IMR-90 (cell line): ENCODE results near the gene ADCY1. TPM values are rescaled to one million over a fixed set of nuclear protein-coding genes. Genes with fewer than 3 reads are reported as not detected.

Source experiments
- ATAC-seq: fragments of 200-7000 bp; cut with Tn5 transposase; 2 replicates; pipeline ENCODE4 v1.9.1; 2020; ENCODE audit warnings: low read depth, mild to moderate bottlenecking, moderate library complexity
- BruUV-seq: library from RNA; stranded (reverse); fragments of 400-500 nt; replicated peaks from 2 replicates; lab custom pipeline; 2021; lab: Mats Ljungman, UMichigan
- CTCF ChIA-PET: fragments of 300-600 bp; formaldehyde crosslinking; extraction: SDS; loops from one replicate; lab custom pipeline; 2021; ENCODE audit warnings: antibody characterized with exemption; lab: Yijun Ruan, JAX
- POLR2A ChIA-PET: fragments of 300-600 bp; sonication (Branson Sonifier 250); formaldehyde crosslinking; loops from one replicate; lab custom pipeline; 2022; ENCODE audit warnings: antibody characterized with exemption; ENCODE audit not compliant: unreplicated experiment; lab: Charles Lee
- DNase-seq: peaks from one replicate; pipeline ENCODE4 v3.0.0; 2013
- H2AFZ ChIP-seq: replicated peaks from 2 replicates; pipeline ENCODE3; 2013; ENCODE audit warnings: low read length, mild to moderate bottlenecking; ENCODE audit not compliant: poor library complexity
- H2AK5ac ChIP-seq: 2 replicates; pipeline ENCODE4 v1.6.1; 2013; ENCODE audit warnings: low read depth, low read length, inconsistent platforms
- H2AK9ac ChIP-seq: replicated peaks from 2 replicates; pipeline ENCODE3; 2013; ENCODE audit warnings: mild to moderate bottlenecking, low read depth, low read length, moderate library complexity; ENCODE audit not compliant: poor library complexity
- H2BK120ac ChIP-seq: 2 replicates; pipeline ENCODE4 v1.6.1; 2013; ENCODE audit warnings: low read depth, low read length, inconsistent platforms
- H2BK15ac ChIP-seq: 3 replicates; pipeline ENCODE4 v1.6.1; 2013; ENCODE audit warnings: low read depth, low read length, inconsistent platforms
- H2BK20ac ChIP-seq: 2 replicates; pipeline ENCODE4 v1.6.1; 2013; ENCODE audit warnings: low read depth, mild to moderate bottlenecking, inconsistent platforms, low read length, moderate library complexity
- H2BK5ac ChIP-seq: 2 replicates; pipeline ENCODE4 v1.6.1; 2013; ENCODE audit warnings: mild to moderate bottlenecking, low read depth, low read length, inconsistent platforms; ENCODE audit not compliant: poor library complexity, severe bottlenecking
- H3K14ac ChIP-seq: replicated peaks from 2 replicates; pipeline ENCODE4 v1.6.1; 2013; ENCODE audit warnings: low read depth, low read length, inconsistent platforms
- H3K18ac ChIP-seq: 2 replicates; pipeline ENCODE4 v1.6.1; 2013; ENCODE audit warnings: low read depth, low read length, control low read depth
- H3K23ac ChIP-seq: 2 replicates; pipeline ENCODE4 v1.6.1; 2013; ENCODE audit warnings: low read depth, low read length, inconsistent platforms
- H3K27ac ChIP-seq: 2 replicates; pipeline ENCODE4 v1.5.1; 2013; ENCODE audit warnings: mild to moderate bottlenecking, control low read depth, low read length; ENCODE audit not compliant: insufficient read depth
- H3K27me3 ChIP-seq: 2 replicates; pipeline ENCODE4 v1.6.1; 2013; ENCODE audit warnings: low read length; ENCODE audit not compliant: control insufficient read depth, insufficient read depth
- H3K36me3 ChIP-seq: 2 replicates; pipeline ENCODE4 v1.6.1; 2013; ENCODE audit warnings: low read length, mixed read lengths; ENCODE audit not compliant: control insufficient read depth, insufficient read depth
- H3K4ac ChIP-seq: 2 replicates; pipeline ENCODE4 v1.6.1; 2013; ENCODE audit warnings: low read depth, low read length, inconsistent platforms
- H3K4me1 ChIP-seq: 2 replicates; pipeline ENCODE4 v1.6.1; 2013; ENCODE audit warnings: low read length, mixed read lengths; ENCODE audit not compliant: control insufficient read depth, insufficient read depth
- H3K4me2 ChIP-seq: 2 replicates; pipeline ENCODE4 v1.6.1; 2013; ENCODE audit warnings: low read depth, mild to moderate bottlenecking, control low read depth, low read length, moderate library complexity
- H3K4me3 ChIP-seq: 2 replicates; pipeline ENCODE4 v1.5.1; 2013; ENCODE audit warnings: low read depth, mild to moderate bottlenecking, control low read depth, low read length, moderate library complexity; ENCODE audit not compliant: insufficient read depth
- H3K56ac ChIP-seq: 2 replicates; pipeline ENCODE4 v1.6.1; 2013; ENCODE audit warnings: low read length, inconsistent platforms; ENCODE audit not compliant: insufficient read depth; ENCODE audit errors: extremely low read depth
- H3K79me1 ChIP-seq, 2 experiments: 2 replicates each; pipeline ENCODE4 v1.6.1; 2013; ENCODE audit warnings: low read length in 2 of 2, inconsistent platforms in 1 of 2, low read depth in 1 of 2
- H3K9ac ChIP-seq: 2 replicates; pipeline ENCODE4 v1.6.1; 2013; ENCODE audit warnings: low read depth, low read length, control low read depth
- H3K9me1 ChIP-seq: 2 replicates; pipeline ENCODE4 v1.6.1; 2013; ENCODE audit warnings: low read length, inconsistent platforms; ENCODE audit not compliant: insufficient read depth
- H3K9me3 ChIP-seq: 2 replicates; pipeline ENCODE4 v1.6.1; 2013; ENCODE audit warnings: low read length; ENCODE audit not compliant: control insufficient read depth, insufficient read depth
- H4K20me1 ChIP-seq: 2 replicates; pipeline ENCODE4 v1.6.1; 2013; ENCODE audit warnings: low read length, inconsistent platforms; ENCODE audit not compliant: insufficient read depth
- H4K5ac ChIP-seq: 2 replicates; pipeline ENCODE4 v1.6.1; 2013; ENCODE audit warnings: mild to moderate bottlenecking, low read depth, low read length, control low read depth
- H4K8ac ChIP-seq, 2 experiments: 2 replicates each; pipeline ENCODE4 v1.6.1; 2013; ENCODE audit warnings: low read depth in 2 of 2, low read length in 2 of 2, control low read depth in 1 of 2, inconsistent platforms in 1 of 2
- H4K91ac ChIP-seq: 2 replicates; pipeline ENCODE4 v1.6.1; 2013; ENCODE audit warnings: low read depth, low read length, inconsistent platforms; ENCODE audit not compliant: insufficient read depth
- BHLHE40 ChIP-seq: fragments of 150-350 bp; IDR thresholded peaks from 2 replicates; pipeline ENCODE4 v1.6.1; 2016; ENCODE audit warnings: mild to moderate bottlenecking, low read depth, low read length
- CEBPB ChIP-seq: IDR thresholded peaks from 2 replicates; pipeline ENCODE4 v1.6.1; 2012; ENCODE audit warnings: low read depth, low read length, improper control_type of control experiment
- CHD1 ChIP-seq: IDR thresholded peaks from 2 replicates; pipeline ENCODE4 v1.6.1; 2012; ENCODE audit warnings: low read depth, low read length, improper control_type of control experiment
- CTCF ChIP-seq: conservative IDR thresholded peaks from 2 replicates; pipeline ENCODE4 v1.5.1; 2012; ENCODE audit warnings: mild to moderate bottlenecking, low read depth, low read length, improper control_type of control experiment
- ELK1 ChIP-seq: fragments of 150-350 bp; IDR thresholded peaks from 2 replicates; pipeline ENCODE4 v1.6.1; 2016; ENCODE audit warnings: low read depth, mild to moderate bottlenecking, low read length, moderate library complexity, borderline replicate concordance
- FOS ChIP-seq: fragments of 150-350 bp; IDR thresholded peaks from 2 replicates; pipeline ENCODE4 v1.6.1; 2016; ENCODE audit warnings: low read depth, low read length
- MAFK ChIP-seq: IDR thresholded peaks from 2 replicates; pipeline ENCODE4 v1.6.1; 2012; ENCODE audit warnings: low read depth, low read length, improper control_type of control experiment
- MAZ ChIP-seq: IDR thresholded peaks from 2 replicates; pipeline ENCODE4 v1.6.1; 2012; ENCODE audit warnings: low read depth, mild to moderate bottlenecking, low read length, improper control_type of control experiment, moderate library complexity, borderline replicate concordance
- MXI1 ChIP-seq: IDR thresholded peaks from 2 replicates; pipeline ENCODE4 v1.6.1; 2012; ENCODE audit warnings: low read depth, mild to moderate bottlenecking, low read length, moderate library complexity, borderline replicate concordance
- NFE2L2 ChIP-seq: fragments of 150-350 bp; IDR thresholded peaks from 2 replicates; pipeline ENCODE4 v1.6.1; 2016; ENCODE audit warnings: low read depth, mild to moderate bottlenecking, low read length
- POLR2A ChIP-seq: IDR thresholded peaks from 2 replicates; pipeline ENCODE4 v1.6.1; 2012; ENCODE audit warnings: mild to moderate bottlenecking, low read depth, low read length
- RAD21 ChIP-seq: IDR thresholded peaks from 2 replicates; pipeline ENCODE4 v1.6.1; 2012; ENCODE audit warnings: low read length, improper control_type of control experiment
- RFX5 ChIP-seq: IDR thresholded peaks from 2 replicates; pipeline ENCODE4 v1.8.0; 2012; ENCODE audit warnings: low read depth, mild to moderate bottlenecking, low read length, moderate library complexity
- SMC3 ChIP-seq: fragments of 150-350 bp; IDR thresholded peaks from 2 replicates; pipeline ENCODE4 v1.6.1; 2016; ENCODE audit warnings: low read depth, mild to moderate bottlenecking, antibody characterized with exemption, low read length, moderate library complexity
- USF2 ChIP-seq: fragments of 150-350 bp; IDR thresholded peaks from 2 replicates; pipeline ENCODE4 v1.6.1; 2017; ENCODE audit warnings: mild to moderate bottlenecking, antibody characterized with exemption, low read length, low read depth
- WGBS, 2 experiments: methylation state at CpG; one replicate each; pipeline versions ENCODE4 v1.1.5 to v1.1.7; 2013; ENCODE audit warnings: missing lambda C conversion rate in 2 of 2; ENCODE audit not compliant: insufficient read length in 1 of 2; ENCODE audit errors: extremely low coverage in 2 of 2; 5-methylcytosine and 5-hydroxymethylcytosine counted together
- dilution Hi-C: fragments of 300-500 bp; cut with HindIII; formaldehyde crosslinking; loops from one replicate; pipeline ENCODE4 v1.14.3; 2018; ENCODE audit warnings: low sequenced_read_pairs; ENCODE audit not compliant: unreplicated experiment
- in situ Hi-C: fragments of 300-500 bp; cut with MboI; formaldehyde crosslinking; loops from 3 replicates; pipeline ENCODE4 v1.14.3; 2019; ENCODE audit warnings: low sequenced_read_pairs, inconsistent platforms, mixed read lengths
- intact Hi-C: fragments of 100-400 bp; cut with micrococcal nuclease; formaldehyde crosslinking; loops from 2 replicates; pipeline ENCODE4 v1.10.0; 2022
- polyA plus RNA-seq, 3 experiments: library from polyadenylated mRNA; depleted of rRNA; stranded (reverse); fragments of >200 nt; gene quantifications; 2 replicates each; pipeline ENCODE4 v1.2.3, GENCODE V29; 2012; ENCODE audit warnings: low replicate concordance in 1 of 3
- total RNA-seq: library from RNA; depleted of rRNA; stranded (reverse); fragments of >200 nt; gene quantifications from 2 replicates; pipeline ENCODE4 v1.2.3, GENCODE V29; 2012

ADCY1 gene
- total and polyA plus RNA-seq, 2 of the 4 experiments (the other 2 are of a cell fraction): 0.18 to 0.24 TPM

- Histone ChIP-seq H2BK120ac (no peak overlapping the region), H4K91ac (no peak overlapping the region), H2BK20ac (no peak overlapping the region), H4K20me1 (no peaks in the 10 kb centered on the region), H3K79me1 (no peaks in the 10 kb centered on the region), H3K36me3 (no peaks in the 10 kb centered on the region), H3K23ac (no peak overlapping the region), H2AK5ac (no peak overlapping the region), H3K9me3 (no peaks in the 10 kb centered on the region), H3K4me1 (no peaks in the 10 kb centered on the region; the same call in 1 of the 2 replicates), H3K4ac (no peak overlapping the region), H3K18ac (no peak overlapping the region), H3K14ac (no peak overlapping the region), H3K27me3 (peaks cover 6% of the 10 kb centered on the region), H3K4me2 (no peak overlapping the region), H3K9ac (no peak overlapping the region), H3K4me3 (no peak overlapping the region), H3K27ac (no peak overlapping the region), H2AFZ (no peak overlapping the region), H2BK15ac (no peak overlapping the region), H4K5ac (no peak overlapping the region), H3K9me1 (no peaks in the 10 kb centered on the region), H2BK5ac (no peak overlapping the region), H2AK9ac (no peak overlapping the region), H3K56ac (no peak overlapping the region), H4K8ac (no peak overlapping the region)
- dilution Hi-C loops: no loop called here
- no TSS peak for BruUV-seq
- POLR2A ChIA-PET: no interaction called here
- intact Hi-C loops: no loop called here
- CTCF ChIA-PET: interaction anchor here (1.0 kb wide), 1 partner anchor 10 kb away, joined by 3 read pairs; no protein-coding TSS in a partner anchor
- in situ Hi-C loops: no loop called here
- no peak for DNase-seq
- 67% methylated on average over 4 of the region's 14 CpGs; no CpG with 5 or more reads in 1 of the 2 experiments for WGBS, 2 experiments
- TF ChIP-seq RAD21 (no peak), CTCF (no peak), MAZ (no peak), USF2 (no peak), CEBPB (no peak), RFX5 (no peak), MAFK (no peak), SMC3 (no peak), ELK1 (no peak), POLR2A (no peak), CHD1 (no peak), BHLHE40 (no peak), NFE2L2 (no peak), MXI1 (no peak), FOS (no peak)
- no peak for ATAC-seq
These were observed 134.1 kb downstream of the ADCY1 start for GRCh38 chr7:45708046-45708950.
